Islet precursor cell (in vitro differentiated cells): ENCODE data around the gene BRIP1.
"Not testable (repeated sequence)": the region's sequence is repeated elsewhere in the genome, so short reads cannot be mapped to it uniquely, and the experiment has no call there.

Experiments used
- DNase-seq: peaks from one replicate; pipeline ENCODE4 v3.0.0-alpha.2; 2018

BRIP1 gene

GRCh38 chr17:61826866-61827265 is 36.5 kb downstream of the BRIP1 start:
- not testable (repeated sequence) for DNase-seq

- DNase-seq, result not testable (repeated sequence)
These were observed 37.1 kb downstream of the BRIP1 start for GRCh38 chr17:61826198-61826597.

GRCh38 chr17:61825448-61826137 is 37.7 kb downstream of the BRIP1 start:
- DNase-seq, result no peak

GRCh38 chr17:61822326-61823285 is 40.7 kb downstream of the BRIP1 start:
- no peak for DNase-seq

GRCh38 chr17:61821655-61822054 is 41.7 kb downstream of the BRIP1 start:
- DNase-seq, result no peak

GRCh38 chr17:61819265-61819664 is 44.1 kb downstream of the BRIP1 start:
- DNase-seq, result not testable (repeated sequence)

- DNase-seq, result no peak
These were observed 45.1 kb downstream of the BRIP1 start for GRCh38 chr17:61818225-61818624.

- DNase-seq, result no peak
These were observed 45.9 kb downstream of the BRIP1 start for GRCh38 chr17:61817452-61817851.

GRCh38 chr17:61816538-61816937 is 46.8 kb downstream of the BRIP1 start:
- no peak for DNase-seq

- DNase-seq, result no peak
These were observed 47.3 kb downstream of the BRIP1 start for GRCh38 chr17:61815863-61816503.

GRCh38 chr17:61814485-61814884 is 48.8 kb downstream of the BRIP1 start:
- no peak for DNase-seq

- no peak for DNase-seq
These were observed 50.1 kb downstream of the BRIP1 start for GRCh38 chr17:61813211-61813610.

- DNase-seq, result no peak
These were observed 50.6 kb downstream of the BRIP1 start for GRCh38 chr17:61812747-61813146.

- no peak for DNase-seq
These were observed 53.4 kb downstream of the BRIP1 start for GRCh38 chr17:61809816-61810392.

GRCh38 chr17:61808442-61808841 is 54.9 kb downstream of the BRIP1 start:
- DNase-seq, result no peak

GRCh38 chr17:61806936-61807335 is 56.4 kb downstream of the BRIP1 start:
- DNase-seq, result no peak

GRCh38 chr17:61806081-61806828 is 57.1 kb downstream of the BRIP1 start:
- DNase-seq, result no peak

GRCh38 chr17:61805399-61805798 is 57.9 kb downstream of the BRIP1 start:
- no peak for DNase-seq

- no peak for DNase-seq
These were observed 59.5 kb downstream of the BRIP1 start for GRCh38 chr17:61803796-61804195.

GRCh38 chr17:61803216-61803615 is 60.1 kb downstream of the BRIP1 start:
- no peak for DNase-seq

- no peak for DNase-seq
These were observed 63.4 kb downstream of the BRIP1 start for GRCh38 chr17:61799812-61800484.

- DNase-seq, result no peak
These were observed 66.0 kb downstream of the BRIP1 start for GRCh38 chr17:61797283-61797682.
